Measurements from ENCODE around the gene ATRIP. TPM values are rescaled to one million over a fixed set of nuclear protein-coding genes. Genes with fewer than 3 reads are reported as not detected.

The ATRIP gene
- total RNA-seq, 1 donor = 7.8 TPM

DNA sequence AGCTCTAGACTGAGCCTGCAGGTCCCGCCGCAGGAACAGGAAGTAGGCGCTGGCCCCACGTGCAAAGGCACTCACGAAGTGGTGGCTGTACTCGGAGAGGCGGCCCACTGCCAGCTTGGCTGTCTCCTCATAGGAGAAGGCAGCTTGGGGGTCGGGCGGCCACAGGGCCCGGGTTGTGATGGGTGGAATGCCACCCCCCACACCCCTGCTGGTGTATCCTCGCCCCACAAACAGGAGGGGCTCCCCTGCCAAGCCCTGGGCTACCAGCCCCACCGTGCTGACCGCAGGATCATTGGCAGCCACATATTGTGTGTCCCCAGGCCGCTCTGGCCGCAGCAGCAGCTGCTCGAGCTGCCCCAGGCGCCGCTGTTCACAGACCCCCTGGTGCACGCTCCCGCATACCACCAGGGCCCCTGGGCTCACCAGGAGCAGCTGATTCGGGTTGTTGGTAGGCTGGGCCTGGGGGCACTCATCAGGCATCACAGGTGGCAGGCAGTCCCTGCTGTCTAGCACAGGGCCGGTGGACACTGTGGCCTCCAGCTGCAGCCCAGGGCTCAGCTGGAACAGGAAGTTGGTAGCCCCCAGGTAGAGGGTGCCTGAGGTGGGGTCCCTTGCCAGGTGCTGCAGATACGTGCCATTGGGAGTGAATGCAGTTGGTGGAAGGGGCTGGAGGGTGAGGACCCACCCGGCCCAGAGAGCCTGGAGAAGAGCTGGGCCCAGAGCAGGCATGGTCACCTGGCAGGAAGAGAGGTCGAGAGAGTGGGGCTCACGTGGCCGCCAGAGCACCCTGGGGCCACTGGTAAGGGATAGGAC lies 22.4 kb upstream of the ATRIP start:
- no peak for DNase-seq (ENCODE audit: low read depth)
- TF ChIP-seq, protein P1, sequence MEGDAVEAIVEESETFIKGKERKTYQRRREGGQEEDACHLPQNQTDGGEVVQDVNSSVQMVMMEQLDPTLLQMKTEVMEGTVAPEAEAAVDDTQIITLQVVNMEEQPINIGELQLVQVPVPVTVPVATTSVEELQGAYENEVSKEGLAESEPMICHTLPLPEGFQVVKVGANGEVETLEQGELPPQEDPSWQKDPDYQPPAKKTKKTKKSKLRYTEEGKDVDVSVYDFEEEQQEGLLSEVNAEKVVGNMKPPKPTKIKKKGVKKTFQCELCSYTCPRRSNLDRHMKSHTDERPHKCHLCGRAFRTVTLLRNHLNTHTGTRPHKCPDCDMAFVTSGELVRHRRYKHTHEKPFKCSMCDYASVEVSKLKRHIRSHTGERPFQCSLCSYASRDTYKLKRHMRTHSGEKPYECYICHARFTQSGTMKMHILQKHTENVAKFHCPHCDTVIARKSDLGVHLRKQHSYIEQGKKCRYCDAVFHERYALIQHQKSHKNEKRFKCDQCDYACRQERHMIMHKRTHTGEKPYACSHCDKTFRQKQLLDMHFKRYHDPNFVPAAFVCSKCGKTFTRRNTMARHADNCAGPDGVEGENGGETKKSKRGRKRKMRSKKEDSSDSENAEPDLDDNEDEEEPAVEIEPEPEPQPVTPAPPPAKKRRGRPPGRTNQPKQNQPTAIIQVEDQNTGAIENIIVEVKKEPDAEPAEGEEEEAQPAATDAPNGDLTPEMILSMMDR (IDR thresholded peaks at IDR 0.05; ENCODE audit: insufficient read depth, low read depth, low read length) = no peak
- H3K4me3 ChIP-seq (ENCODE audit: low read depth, low read length) = no peak overlapping the region

- TF ChIP-seq, protein P1 (IDR thresholded peaks at IDR 0.05; ENCODE audit: insufficient read depth, low read depth, low read length) = no peak
- no peak for DNase-seq (ENCODE audit: low read depth)
- no peak overlapping the region for H3K4me3 ChIP-seq (ENCODE audit: low read depth, low read length)
Observed at GRCh38 chr3:48425281-48425812, 21.2 kb upstream of the ATRIP start.

DNA sequence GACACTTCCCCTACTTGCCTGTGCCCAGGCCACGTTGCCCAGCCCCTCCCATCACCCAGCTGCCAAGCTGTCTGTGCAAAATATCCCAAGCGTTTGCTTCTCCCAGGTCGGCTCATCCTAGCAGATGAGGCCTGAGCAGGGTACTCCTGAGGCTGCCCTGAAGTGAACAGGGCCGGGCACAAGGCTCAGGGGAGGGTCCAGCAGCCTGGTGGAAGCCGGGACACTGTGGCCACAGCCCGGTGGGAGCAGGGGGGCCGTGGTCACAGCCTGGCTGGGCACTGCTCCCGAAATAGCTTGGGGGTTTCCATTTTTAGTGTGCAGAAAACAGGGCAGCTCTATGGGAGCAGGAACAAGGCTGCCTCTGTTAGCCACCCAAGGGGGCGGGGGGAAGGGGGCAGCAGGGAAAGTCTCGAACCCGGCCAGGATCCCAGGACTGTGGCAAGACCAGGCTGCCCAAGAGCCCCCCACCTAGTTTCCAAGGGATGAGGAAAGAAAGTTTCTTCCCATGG lies 20.1 kb upstream of the ATRIP start:
- DNase-seq (ENCODE audit: low read depth) = no peak
- no peak overlapping the region for H3K4me3 ChIP-seq (ENCODE audit: low read depth, low read length)
- TF ChIP-seq, protein P1 (IDR thresholded peaks at IDR 0.05; ENCODE audit: insufficient read depth, low read depth, low read length) = no peak

- DNase-seq (ENCODE audit: low read depth) = peak; percentile 15
- TF ChIP-seq, protein P1 (IDR thresholded peaks at IDR 0.05; ENCODE audit: insufficient read depth, low read depth, low read length) = no peak
- no peak overlapping the region for H3K4me3 ChIP-seq (ENCODE audit: low read depth, low read length)
Observed at GRCh38 chr3:48426944-48427629, 19.4 kb upstream of the ATRIP start.

DNA sequence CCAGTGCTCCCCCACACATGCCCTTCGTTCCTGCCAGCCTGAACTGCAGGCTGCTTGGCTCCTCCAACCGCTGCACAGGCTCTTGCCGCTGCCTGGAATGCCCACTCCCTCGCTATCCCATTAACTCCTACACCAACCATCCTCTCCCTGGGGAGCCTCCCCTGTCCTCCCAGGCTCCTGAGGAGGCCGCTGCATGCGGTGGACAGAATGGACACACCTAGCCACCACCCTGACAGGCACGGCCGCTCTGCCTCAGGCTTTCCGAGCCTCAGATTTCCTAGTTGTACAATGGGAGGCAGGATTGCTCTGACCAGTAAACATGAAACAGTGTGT lies 18.9 kb upstream of the ATRIP start:
- TF ChIP-seq, protein P1 (IDR thresholded peaks at IDR 0.05; ENCODE audit: insufficient read depth, low read depth, low read length) = no peak
- no peak overlapping the region for H3K4me3 ChIP-seq (ENCODE audit: low read depth, low read length)
- DNase-seq (ENCODE audit: low read depth) = no peak

DNA sequence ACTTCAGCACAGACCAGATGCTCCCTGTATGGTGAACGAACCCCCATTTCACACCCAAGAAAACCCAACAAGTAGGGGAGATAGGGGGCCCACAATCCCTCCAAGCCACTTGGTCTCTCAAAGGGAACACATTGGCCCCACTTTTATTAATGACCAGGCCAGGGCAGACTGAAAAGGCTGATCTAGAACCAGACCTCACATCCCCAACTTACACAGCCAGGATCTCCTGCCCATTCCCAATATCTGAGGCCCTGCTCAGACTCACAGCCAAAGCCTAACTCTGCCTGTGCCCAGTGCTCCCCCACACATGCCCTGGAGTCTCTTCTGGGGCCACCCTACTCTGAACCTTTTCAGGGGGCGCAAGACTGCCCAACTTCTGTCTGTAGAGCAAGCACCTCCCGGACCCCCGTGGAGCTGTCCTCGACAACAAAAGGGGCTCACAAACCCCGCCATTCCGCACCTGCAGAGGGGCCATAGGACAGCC lies 18.4 kb upstream of the ATRIP start:
- TF ChIP-seq, protein P1 (IDR thresholded peaks at IDR 0.05; ENCODE audit: insufficient read depth, low read depth, low read length) = no peak
- H3K4me3 ChIP-seq (ENCODE audit: low read depth, low read length) = peak overlapping the region; percentile 70
- no peak for DNase-seq (ENCODE audit: low read depth)
